Activated CD4-positive, alpha-beta T cell treated with anti-CD3 and anti-CD28 coated beads, Interleukin-2, Interleukin-4, amounts not matched to agents 100 ng/mL and 50 ng/mL, durations not matched to agents 16 hours and 8 hours (primary cell): ENCODE data around the gene LCE1C.

ENCODE experiments used
- DNase-seq: peaks from one replicate; pipeline ENCODE4 v3.0.0-alpha.2; 2020; ENCODE audit warnings: low spot score

Gene LCE1C

DNA sequence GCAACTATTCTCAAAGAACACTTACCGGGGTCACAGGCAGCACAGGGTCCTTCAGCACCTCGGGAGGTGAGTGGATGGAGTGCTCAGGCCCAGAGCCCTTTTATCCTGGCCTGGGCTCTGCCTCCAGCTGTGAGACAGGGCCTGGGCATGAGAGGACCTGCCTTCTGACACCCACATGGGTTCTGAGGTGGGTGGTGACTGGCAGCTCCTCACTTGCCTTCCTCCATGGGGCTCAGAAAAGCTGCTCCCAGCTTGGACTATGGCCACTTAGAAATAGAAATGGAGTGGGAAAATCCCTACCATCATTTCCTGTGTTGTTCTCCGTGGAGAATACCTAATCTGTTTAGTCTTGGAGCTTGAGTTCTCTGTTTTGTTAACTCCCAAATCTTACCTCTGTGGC lies at the start of gene LCE1C:
Gene LCE1C (minus strand): TSS at position 76 of the 400 bp plus-strand sequence. CDS start 1,173 bp downstream, outside the sequence.
- DNase-seq, result no peak

DNA sequence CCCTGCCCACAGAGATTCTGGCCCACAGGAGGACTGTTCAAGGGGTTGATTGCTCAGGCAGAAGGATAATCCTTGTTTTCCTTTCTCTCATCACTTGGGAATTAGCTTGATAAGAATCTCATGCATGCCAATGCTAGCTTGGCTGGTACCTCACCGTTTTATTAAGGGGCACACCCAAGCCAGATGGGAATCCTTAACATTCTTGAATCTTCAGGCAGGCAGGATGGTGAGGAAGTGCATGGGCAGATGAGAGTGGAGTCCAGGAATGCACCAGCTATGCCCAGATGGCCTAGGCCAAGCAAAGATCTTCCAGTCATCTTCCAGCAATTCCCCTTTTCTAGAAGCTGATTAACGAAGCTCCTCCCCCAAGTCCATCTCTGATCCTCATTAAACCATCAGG lies 49.2 kb upstream of the LCE1C start:
- no peak for DNase-seq

- DNase-seq, result no peak
These were observed 36.1 kb upstream of the LCE1C start, which contains the start of gene LCE6A for GRCh38 chr1:152842556-152842955. Gene LCE6A, plus strand, starts transcription at chr1:152842856. Its CDS starts 665 bp downstream, at chr1:152843521.

- DNase-seq, result no peak
These were observed 30.4 kb upstream of the LCE1C start for GRCh38 chr1:152836870-152837269.

DNA sequence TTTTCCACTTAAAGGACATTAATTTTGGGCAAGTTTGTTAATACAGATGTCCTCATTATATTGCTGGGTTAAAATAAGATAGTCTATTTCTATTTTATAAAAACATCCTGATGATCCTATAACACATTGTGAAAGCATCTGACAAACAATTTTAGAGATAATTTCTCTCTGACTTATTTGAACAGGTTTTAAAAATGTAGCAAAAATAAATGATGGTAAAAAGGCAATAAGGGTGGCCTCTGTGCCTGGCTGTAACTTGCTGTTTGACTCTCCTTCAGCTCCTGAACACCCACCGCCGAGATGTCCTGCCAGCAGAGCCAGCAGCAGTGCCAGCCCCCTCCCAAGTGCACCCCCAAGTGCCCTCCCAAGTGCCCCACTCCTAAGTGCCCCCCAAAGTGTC lies 20.7 kb upstream of the LCE1C start, which contains the start of gene LCE1A:
Gene LCE1A (plus strand): TSS at position 301 of the 400 bp plus-strand sequence. CDS start 0 bp downstream, at position 301.
- no peak for DNase-seq

- no peak for DNase-seq
These were observed 18.5 kb upstream of the LCE1C start for GRCh38 chr1:152824964-152825363.

GRCh38 chr1:152823294-152823693 lies 16.8 kb upstream of the LCE1C start:
- no peak for DNase-seq

DNA sequence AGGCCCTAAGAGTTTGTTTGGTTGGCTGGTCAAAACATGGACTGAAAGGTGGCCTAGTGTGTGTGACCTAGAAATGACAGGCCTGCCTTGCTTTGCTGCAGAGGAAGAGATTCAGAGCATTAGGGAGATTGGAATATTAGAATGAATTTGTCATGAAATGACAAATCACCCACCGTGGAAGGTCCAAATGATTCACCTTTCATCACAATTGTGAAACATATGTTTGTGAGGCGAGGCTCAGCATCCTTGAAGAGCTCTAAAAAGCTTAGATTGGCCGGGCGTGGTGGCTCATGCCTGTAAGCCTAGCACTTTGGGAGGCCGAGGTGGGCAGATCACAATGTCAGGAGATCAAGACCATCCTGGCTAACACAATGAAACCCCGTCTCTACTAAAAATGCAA lies 10.9 kb upstream of the LCE1C start:
- DNase-seq, result no peak

GRCh38 chr1:152811671-152812070 lies 5.2 kb upstream of the LCE1C start, which contains the start of gene LCE1B:
Gene LCE1B, plus strand, starts transcription at chr1:152811971. Its CDS starts 476 bp downstream, at chr1:152812447.
- no peak for DNase-seq

- DNase-seq, result no peak
These were observed 4.6 kb upstream of the LCE1C start for GRCh38 chr1:152811050-152811449.

DNA sequence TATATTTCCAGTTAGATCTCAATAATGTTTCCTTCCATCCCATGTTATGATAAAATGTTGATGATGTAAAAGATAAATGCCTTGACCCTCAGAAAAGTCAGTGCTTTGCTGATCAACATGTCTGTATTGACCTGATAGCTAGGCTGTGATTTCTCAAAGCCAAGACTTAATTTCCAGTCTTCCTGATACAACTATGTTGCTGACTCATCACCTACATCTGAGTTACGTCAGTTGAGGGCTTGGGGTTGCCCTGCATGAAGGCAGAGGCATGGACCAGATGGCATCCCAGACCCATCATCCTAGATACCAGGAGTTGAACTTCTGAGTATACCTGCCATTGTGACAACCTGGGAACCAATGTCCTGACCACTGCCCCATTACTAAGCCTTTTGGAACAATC lies 5.1 kb downstream of the LCE1C start:
- no peak for DNase-seq

GRCh38 chr1:152796421-152796820 lies 10.0 kb downstream of the LCE1C start, which contains the start of gene LCE1D:
Gene LCE1D, plus strand, starts transcription at chr1:152796721. Its CDS starts 1,074 bp downstream, at chr1:152797795.
- DNase-seq, result no peak

GRCh38 chr1:152795686-152796085 lies 10.8 kb downstream of the LCE1C start:
- DNase-seq, result no peak

DNA sequence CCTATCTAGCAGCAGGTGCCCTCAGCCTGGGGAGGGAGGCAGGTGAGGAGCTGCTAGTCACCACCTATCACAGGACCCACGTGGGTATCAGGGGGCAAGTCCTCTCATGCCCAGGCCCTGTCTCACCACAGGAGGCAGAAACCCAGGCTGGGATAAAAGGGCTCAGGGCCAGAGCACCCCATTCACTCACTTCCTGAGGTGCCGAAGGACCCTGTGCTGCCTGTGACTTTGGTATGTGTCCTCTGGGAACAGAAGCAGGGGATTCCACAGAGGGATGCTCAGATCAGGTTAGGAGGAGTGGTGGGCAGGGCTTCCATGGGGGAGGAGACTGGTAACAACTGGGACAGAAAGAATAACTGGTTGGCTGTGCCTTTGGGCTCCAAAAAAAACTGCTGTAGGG lies 20.4 kb downstream of the LCE1C start, which contains the start of gene LCE1E:
Gene LCE1E (plus strand): TSS at position 181 of the 400 bp plus-strand sequence. CDS start 1,043 bp downstream, outside the sequence.
- DNase-seq, result no peak

- no peak for DNase-seq
These were observed 23.4 kb downstream of the LCE1C start for GRCh38 chr1:152783095-152783494.

GRCh38 chr1:152777510-152778137 lies 28.8 kb downstream of the LCE1C start:
- DNase-seq, result no peak

- no peak for DNase-seq
These were observed 30.1 kb downstream of the LCE1C start for GRCh38 chr1:152776361-152776760.

- DNase-seq, result no peak
These were observed 31.6 kb downstream of the LCE1C start, which contains the start of gene LCE1F for GRCh38 chr1:152774875-152775274. Gene LCE1F, plus strand, starts transcription at chr1:152775140. Its CDS starts 1,232 bp downstream, at chr1:152776372.

GRCh38 chr1:152770411-152770810 lies 36.0 kb downstream of the LCE1C start:
- DNase-seq, result no peak

GRCh38 chr1:152768847-152769533 lies 37.5 kb downstream of the LCE1C start:
- no peak for DNase-seq

DNA sequence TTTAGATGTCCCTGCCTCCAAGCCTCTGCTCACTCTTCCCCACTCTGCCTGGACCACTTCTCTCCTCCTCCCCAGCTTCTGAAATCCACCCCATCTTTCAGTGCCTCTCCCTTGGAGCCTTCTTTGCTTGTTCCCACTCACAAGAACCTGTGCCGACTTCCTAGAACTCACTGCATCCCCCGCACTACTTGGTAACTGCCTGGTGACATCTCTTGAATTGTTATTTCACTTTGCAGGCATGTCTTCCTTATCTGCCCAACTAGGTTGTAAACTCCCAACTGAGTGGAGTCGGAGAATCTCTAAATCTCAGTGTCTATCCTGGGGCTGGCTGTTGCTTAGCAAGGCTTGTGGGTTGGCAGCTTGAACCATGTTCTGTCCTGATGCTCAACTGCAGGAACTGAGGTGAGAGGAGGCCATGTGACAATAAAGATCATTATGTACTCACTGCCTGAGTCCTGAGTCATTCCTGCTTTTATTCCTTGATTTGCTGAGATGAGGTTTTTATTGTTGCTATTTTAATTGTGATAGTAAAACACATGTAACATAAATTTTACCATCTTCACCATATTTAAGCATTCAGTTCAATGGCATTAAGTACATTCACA lies 44.7 kb downstream of the LCE1C start:
- no peak for DNase-seq

GRCh38 chr1:152760551-152761190 lies 45.8 kb downstream of the LCE1C start:
- no peak for DNase-seq
